GM10248 (cell line): ENCODE measurements around the gene KLHL30.

Source experiments
- CTCF ChIA-PET: fragments of 300-600 bp; sonication (Branson Sonifier 250); formaldehyde crosslinking; extraction: SDS; loops from one replicate; lab custom pipeline; 2021; ENCODE audit warnings: antibody characterized with exemption; lab: Yijun Ruan, JAX
- POLR2A ChIA-PET: fragments of 350-650 bp; sonication (Branson Sonifier 250); formaldehyde crosslinking; extraction: SDS; loops from one replicate; lab custom pipeline; 2020; ENCODE audit warnings: antibody characterized with exemption; lab: Yijun Ruan, JAX
- DNase-seq: peaks from one replicate; pipeline ENCODE4 v3.0.0; 2012; ENCODE audit errors: extremely low spot score
- TF ChIP-seq, protein P1 (sequence below): IDR thresholded peaks from 2 replicates; pipeline ENCODE4 v1.5.1; 2012; ENCODE audit warnings: mild to moderate bottlenecking, low read depth; ENCODE audit errors: extremely low read depth, missing control alignments, control extremely low read depth

KLHL30 gene

DNA sequence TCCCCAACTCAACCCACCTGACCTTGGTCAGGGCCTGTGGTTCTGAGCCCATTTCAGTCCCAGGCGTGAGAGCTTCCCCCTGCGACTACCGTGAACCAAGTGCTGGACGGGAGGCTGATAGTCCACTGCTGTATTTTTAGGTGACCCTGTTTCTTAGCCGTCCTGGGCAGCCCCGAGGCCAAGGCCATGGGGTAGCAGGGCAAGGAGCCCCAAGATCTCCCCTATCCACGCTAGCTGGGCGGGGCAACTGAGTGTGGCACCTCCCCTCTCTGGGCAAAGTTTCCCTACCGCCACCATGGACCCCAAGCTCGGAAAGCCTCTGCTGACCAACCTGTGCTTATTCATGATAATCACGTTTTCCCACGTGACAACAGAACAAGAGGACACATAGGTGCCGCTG is 583 bp upstream of the KLHL30 start:
- ChIA-PET CTCF (interaction anchor here (1.3 to 2.9 kb wide), 3 partner anchors 8 to 215 kb away, joined by 4 to 8 read pairs (median 5); no protein-coding TSS in a partner anchor), POLR2A (no interaction called here)

DNA sequence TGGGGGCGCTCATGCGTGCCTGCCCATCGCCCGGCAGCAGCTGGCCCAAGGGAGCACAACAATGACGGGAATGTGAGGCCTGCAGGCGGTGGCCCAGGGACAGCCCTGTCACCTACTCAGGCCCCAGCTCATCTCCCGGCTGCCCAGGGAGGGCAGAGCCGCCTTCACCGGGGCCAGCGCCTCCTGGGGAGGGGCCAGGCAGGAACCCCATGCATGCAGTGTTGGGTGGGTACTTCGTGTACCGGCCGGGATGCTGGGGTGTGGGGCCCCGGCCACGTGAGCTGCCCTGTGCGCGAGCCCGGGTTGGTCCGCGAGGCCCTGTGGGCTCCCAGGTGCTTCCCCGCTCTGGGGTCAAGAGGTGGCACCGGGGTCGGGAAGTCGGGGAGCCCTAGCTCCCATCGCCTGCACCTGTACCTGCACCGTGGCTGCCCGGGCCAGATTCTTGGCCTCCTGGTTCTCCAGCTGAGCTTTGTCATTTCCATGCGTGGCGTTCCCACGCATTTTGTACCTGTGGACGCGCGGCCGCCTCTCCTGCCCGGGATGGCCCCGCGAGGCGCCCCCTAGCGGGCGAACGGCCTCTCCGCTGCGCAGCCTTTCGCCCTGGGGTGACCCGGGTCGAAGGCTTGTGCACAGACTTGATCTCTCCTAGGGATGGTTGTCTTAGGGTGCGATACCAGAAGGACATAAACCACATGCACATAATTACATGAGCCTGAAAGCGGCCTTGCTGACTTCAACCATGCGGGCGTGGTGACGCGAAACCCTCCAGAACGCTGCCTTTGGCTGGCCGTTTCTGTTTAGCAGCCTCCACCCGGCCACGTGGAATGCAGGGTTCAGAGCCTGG is 950 bp downstream of the KLHL30 start:
- ChIA-PET POLR2A (no interaction called here), CTCF (interaction anchor here (0.6 to 2.9 kb wide), 20 partner anchors 8 to 267 kb away, joined by 3 to 9 read pairs (median 4); no protein-coding TSS in a partner anchor)
- DNase-seq, result peak; percentile 75
- TF ChIP-seq, protein P1, sequence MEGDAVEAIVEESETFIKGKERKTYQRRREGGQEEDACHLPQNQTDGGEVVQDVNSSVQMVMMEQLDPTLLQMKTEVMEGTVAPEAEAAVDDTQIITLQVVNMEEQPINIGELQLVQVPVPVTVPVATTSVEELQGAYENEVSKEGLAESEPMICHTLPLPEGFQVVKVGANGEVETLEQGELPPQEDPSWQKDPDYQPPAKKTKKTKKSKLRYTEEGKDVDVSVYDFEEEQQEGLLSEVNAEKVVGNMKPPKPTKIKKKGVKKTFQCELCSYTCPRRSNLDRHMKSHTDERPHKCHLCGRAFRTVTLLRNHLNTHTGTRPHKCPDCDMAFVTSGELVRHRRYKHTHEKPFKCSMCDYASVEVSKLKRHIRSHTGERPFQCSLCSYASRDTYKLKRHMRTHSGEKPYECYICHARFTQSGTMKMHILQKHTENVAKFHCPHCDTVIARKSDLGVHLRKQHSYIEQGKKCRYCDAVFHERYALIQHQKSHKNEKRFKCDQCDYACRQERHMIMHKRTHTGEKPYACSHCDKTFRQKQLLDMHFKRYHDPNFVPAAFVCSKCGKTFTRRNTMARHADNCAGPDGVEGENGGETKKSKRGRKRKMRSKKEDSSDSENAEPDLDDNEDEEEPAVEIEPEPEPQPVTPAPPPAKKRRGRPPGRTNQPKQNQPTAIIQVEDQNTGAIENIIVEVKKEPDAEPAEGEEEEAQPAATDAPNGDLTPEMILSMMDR, result peak; percentile 86

More for the DNA sequence above, 583 bp upstream of the KLHL30 start:
- DNase-seq, result no peak
- TF ChIP-seq, protein P1, result no peak

DNA sequence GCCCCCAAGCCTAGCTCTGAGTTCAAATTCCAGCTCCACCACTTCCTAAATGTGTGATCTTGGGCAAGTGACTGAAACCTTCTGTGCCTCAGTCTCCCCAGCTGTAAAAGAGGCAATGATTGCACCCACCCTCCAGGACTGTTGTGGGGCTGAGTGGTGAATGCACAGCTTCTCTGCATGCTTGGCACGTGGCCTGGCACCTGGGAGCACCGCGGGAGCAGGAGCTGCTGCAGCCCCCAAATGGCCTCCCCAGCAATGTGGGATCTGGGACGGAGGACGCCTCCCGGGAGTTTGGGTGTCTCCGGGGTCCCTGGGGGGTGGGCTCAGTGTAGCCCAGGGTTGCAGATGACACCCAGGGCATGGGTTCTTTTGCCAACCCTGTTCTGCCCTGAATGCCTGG is 1.6 kb downstream of the KLHL30 start:
- CTCF ChIA-PET, result interaction anchor here (0.7 to 2.9 kb wide), 6 partner anchors 15 to 217 kb away, joined by 3 to 9 read pairs (median 4); no protein-coding TSS in a partner anchor
- POLR2A ChIA-PET, result no interaction called here
- TF ChIP-seq, protein P1, result no peak
- no peak for DNase-seq

DNA sequence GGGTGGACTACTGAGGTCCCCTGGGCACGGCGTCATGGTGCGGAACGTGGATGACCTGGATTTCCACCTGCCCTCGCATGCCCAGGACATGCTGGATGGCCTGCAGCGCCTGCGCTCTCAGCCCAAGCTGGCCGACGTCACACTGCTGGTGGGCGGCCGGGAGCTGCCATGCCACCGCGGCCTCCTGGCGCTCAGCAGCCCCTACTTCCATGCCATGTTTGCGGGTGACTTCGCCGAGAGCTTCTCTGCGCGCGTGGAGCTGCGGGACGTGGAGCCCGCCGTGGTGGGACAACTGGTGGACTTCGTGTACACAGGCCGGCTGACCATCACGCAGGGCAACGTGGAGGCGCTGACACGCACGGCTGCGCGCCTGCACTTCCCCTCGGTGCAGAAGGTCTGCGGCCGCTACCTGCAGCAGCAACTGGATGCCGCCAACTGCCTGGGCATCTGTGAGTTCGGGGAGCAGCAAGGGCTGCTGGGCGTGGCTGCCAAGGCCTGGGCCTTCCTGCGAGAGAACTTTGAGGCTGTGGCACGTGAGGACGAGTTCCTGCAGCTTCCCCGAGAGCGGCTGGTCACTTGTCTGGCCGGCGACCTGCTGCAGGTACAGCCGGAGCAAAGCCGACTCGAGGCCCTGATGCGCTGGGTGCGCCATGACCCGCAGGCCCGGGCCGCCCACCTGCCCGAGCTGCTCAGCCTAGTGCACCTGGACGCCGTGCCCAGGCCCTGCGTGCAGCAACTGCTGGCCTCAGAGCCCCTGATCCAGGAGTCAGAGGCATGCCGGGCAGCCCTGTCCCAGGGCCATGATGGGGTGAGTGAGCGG is 2.5 kb downstream of the KLHL30 start:
- TF ChIP-seq, protein P1, result no peak
- ChIA-PET POLR2A (no interaction called here), CTCF (interaction anchor here (0.7 to 1.6 kb wide), 3 partner anchors 7 to 53 kb away, joined by 3 read pairs; no protein-coding TSS in a partner anchor)
- DNase-seq, result no peak

DNA sequence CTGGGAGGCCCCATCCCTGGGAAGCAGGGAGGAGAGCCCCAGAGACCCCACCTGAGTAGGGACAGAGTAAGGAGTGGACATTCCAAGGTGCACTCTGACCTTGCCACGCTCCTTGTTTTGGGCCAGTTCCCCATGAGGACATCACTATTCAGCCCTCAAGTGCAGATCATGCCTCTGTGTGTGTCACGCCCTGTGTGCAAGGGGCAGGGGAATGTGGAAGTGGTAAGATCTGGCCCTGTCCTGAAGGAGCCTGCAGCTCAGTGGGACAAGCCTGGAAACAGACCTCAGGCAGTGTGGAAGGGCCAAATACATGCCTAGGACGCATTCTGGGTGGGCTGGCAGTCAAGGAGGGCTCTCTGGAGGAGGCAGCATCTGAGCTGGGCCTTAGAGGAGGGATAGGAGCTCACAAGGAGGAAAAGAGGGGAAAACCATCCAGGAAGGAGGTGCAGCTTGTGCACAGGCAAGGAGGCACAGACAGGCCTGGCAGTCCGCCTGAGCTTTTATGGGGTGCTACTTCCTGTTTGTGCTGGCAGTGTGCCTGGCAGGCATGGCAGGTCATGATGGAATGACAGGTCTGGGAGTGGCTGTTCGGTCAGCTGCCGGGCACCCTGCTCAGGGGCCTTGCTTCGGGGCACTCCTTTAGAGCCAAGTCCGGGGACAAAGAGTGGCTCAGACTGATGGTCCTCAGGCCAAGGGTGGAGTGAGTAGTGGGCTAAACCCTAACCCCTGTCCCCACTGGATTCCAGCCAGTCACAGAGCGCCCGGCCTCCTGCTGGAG is 3.3 kb downstream of the KLHL30 start:
- TF ChIP-seq, protein P1, result no peak
- POLR2A ChIA-PET, result no interaction called here
- CTCF ChIA-PET, result interaction anchor here (0.8 to 1.6 kb wide), 2 partner anchors 8 to 11 kb away, joined by 3 read pairs; no protein-coding TSS in a partner anchor
- DNase-seq, result no peak
